IPS-NIHi11 (cell line): Measurements from ENCODE around the gene CEPT1.
A peak's percentile ranks its signal among the peaks of the same experiment; 100 is the strongest.
"Not testable (repeated sequence)": the region's sequence is repeated elsewhere in the genome, so short reads cannot be mapped to it uniquely, and the experiment has no call there.

Experiments used
- DNase-seq: peaks from one replicate; pipeline ENCODE4 v3.0.0; 2012; ENCODE audit warnings: mixed read lengths, low spot score

CEPT1 gene

DNA sequence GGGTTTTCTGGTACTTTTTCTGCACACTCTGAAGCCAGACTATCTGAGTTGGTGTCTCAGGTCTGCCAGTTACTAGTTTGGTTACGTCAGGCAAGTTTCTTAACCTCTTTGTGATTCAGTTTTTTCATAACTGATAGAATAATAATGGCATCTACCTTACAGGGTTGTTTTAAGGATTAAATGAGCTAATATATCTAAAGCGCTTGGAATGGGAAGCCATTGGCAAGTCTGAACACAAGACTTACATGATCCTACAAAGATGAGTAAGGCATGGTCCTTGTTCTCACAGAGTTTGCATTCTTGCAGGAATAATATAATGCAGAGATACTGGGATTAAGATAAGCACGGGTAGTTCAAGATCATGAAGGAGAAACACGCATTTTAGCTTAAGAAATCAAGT is 69.6 kb downstream of the CEPT1 start:
- no peak for DNase-seq

GRCh38 chr1:111211921-111212320 is 71.9 kb downstream of the CEPT1 start:
- no peak for DNase-seq

GRCh38 chr1:111212634-111213335 is 72.8 kb downstream of the CEPT1 start:
- no peak for DNase-seq

GRCh38 chr1:111213412-111213811 is 73.4 kb downstream of the CEPT1 start:
- DNase-seq, result no peak

DNA sequence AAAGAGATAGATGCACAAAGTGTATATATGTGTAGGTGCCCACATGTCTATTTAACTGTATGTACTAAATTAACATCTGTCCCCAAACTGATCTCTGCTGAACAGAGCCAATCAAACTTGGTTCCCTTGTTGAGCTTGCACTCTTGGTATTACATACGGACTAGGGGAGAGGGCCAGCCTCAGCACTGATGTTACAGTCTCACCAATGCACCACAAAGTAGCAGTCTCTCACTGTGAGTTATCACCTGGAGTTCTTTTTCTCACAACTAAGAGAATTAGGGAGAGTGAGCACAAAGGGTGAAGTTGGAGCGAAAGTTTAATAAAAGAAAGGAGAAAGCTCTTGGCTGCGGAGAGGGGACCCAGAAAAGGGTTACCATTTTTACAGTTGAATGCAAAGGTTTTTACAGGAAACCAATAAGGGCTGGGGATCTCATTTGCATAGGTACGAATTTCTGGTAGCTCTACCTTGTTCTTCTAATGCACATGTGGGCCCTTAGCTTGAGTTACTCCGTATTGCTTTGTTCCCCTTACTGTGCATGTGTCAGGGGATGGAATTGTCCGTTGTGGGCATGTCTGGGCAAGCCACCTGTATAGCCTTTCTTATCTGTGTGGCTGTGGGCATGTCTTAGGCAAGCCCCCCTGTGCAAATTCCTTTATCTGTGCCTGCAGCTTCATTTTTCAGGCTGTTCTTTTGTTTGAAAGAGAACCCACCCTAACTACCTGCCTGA is 74.2 kb downstream of the CEPT1 start:
- DNase-seq, result no peak

- DNase-seq, result no peak
Observed at GRCh38 chr1:111214884-111215283, 74.9 kb downstream of the CEPT1 start.

- not testable (repeated sequence) for DNase-seq
Observed at GRCh38 chr1:111215285-111215684, 75.3 kb downstream of the CEPT1 start.

DNA sequence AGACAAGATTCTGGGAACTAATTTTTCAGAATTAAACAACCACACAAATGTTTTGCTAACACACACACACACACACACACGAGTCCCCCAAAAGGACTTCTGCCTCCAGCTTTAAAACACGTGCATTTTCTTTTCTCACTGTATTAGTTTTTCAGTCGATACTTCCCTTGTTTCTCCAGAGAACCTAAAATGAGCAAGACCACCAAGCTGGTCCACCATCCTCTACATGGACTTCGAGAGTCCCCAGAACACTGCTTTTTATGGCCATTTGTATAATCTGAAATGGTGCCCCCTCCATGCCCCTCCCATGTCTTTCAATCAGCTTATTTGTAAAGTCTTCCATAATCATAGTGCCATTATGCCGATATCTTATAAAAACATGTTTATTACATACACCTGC is 76.7 kb downstream of the CEPT1 start:
- DNase-seq, result no peak

DNA sequence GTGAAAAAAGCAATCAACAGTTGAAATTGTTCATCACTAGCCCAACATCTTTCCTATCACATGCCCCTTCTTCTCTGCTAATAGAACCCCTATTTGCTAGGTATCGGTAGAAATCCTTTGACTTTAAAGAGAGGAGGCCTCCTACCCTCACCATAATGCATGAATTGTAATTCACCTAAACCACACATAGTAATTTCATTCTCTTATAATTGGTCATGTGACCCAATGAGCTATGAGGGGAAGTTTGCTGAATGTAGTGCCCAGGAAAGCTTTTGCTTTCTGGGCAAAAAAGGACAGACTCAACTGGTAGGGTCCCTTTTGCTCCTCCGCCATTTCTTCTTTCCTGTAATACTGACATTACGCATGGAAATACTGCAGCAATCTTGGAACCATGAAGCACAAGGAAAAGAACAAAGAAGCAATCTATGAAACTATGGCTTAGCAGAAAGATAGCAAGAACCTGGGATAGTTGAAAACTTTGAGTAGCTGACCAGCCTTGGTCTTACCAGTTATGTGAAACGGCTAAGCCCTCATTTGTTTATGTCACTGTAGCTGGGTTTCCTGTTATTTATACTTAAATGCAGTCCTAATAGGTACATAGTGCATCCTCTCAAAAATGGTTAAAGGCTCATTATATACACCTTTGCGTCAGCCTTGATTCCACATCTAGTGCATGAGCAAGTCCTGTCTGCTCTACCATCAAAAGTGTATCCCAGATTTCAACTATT is 77.3 kb downstream of the CEPT1 start:
- no peak for DNase-seq

- DNase-seq, result no peak
Observed at GRCh38 chr1:111218701-111219556, 78.9 kb downstream of the CEPT1 start.

- DNase-seq, result no peak
Observed at GRCh38 chr1:111219557-111220286, 79.7 kb downstream of the CEPT1 start.

GRCh38 chr1:111220302-111220890 is 80.4 kb downstream of the CEPT1 start:
- no peak for DNase-seq

- DNase-seq, result no peak
Observed at GRCh38 chr1:111221276-111221632, 81.2 kb downstream of the CEPT1 start.

GRCh38 chr1:111221633-111222291 is 81.7 kb downstream of the CEPT1 start:
- DNase-seq, result no peak

DNA sequence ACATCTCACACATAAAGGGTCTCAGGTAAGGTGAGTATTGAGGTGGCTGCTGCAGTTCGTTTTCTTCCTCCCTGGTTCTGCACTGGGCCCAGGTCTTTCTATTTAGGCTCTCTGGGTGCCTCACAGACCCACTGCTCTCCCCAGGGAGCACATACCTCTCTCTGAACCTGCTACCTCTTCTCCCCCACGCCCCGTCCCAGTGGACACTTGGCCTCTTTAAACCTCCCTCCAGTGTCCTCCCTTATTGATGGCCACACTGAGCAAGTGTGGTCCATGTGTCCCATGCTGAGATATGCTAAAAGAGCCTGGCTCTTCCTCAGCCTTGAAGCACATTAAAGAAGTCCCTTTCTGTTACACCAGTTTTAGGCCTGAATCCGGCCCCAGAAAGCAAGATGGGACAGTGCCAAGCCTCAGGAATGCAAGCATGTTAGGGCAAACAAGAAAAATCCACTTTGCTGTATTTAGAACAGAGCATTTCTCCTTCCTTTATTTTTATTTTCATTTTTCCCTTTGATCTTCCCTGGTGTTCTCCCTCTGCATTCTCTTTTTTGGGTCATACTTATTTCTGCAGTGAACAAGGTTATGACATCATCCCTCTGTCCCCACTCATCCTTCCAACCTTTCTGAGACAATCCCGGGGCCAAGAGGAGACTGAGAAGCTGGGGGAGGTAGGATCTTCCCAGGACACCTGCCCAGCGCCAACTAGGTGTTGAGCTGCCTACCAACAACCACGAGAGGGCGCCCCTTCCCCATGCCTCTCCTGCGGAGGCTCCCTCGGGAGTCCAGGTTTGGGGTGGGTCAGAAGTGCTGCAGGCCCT is 82.5 kb downstream of the CEPT1 start:
- peak; percentile 91 for DNase-seq

DNA sequence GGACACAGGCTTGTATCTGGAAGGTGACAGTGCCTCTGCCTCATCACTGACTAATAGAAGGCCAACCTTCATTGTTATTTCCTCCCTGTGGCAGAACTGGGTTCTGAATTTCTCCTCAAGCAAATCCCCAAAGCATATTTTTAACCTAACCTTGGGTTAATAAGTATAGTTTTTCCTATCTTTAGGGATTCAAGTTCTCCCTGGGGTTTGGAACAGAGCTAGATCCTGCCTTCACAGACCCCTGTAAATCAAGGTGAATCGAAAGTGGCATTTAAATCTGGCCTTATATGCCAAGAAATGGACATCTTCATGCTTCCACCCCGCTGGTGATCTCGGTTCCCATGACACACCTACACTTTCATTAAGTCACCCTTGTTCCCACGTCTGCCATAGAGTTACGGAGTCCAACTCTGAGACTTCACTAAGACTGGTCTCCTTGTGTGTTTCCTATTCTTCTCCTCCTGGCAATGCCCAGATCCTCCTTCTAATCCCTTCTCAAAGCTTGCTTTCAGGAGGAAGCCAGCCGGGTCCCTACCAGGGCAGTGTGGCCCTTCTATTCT is 83.2 kb downstream of the CEPT1 start:
- DNase-seq, result no peak

GRCh38 chr1:111225091-111225490 is 85.1 kb downstream of the CEPT1 start:
- no peak for DNase-seq

DNA sequence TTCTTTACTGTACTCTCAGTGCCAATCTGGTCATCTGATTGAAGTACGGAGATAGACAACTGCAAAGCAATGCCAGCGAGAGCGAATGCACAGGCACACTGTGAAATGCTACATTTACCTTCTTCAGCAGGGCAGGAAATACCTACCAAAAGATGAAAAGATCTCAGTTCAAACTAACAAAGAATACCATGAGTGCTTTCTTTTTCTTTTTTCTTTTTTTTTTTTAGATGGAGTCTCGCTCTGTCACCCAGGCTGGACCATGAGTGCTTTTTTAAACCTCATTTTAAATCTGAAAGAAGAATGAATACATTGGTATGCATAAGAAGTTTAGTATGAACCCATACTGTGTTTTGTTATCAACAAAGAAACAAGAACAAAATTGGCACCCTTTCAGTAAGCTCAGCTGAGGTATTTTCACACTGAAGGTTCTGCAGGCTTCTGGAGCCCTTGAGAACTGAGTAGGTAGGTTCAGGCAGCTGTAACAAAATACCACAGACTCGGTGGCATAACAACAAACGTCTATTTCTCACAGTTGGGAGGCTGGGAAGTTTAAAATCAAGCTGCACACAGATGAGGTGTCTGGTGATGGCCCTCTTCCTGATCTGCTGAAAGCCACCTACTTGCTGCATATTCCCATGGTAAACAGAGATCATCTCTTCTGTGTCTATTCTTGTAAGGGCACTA is 85.8 kb downstream of the CEPT1 start:
- DNase-seq, result no peak

DNA sequence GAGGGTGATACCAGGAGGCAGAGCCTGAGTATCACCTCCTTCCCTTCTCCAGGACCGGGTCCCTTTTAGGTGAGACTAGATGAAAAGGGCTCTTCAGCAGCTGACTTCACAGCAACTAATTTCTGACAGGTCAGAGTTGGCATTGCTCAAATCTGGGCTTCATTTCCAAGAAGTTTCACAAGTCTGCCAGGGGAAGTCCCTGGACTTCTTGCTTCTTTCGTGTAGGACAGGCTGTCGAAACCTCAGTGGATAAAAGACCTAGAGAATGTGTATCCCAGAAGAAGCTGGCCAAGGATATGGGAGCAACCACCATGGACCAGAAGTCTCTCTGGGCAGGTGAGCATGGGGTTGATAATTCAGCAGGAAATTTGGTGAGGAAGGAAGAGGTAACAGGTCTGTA is 87.4 kb downstream of the CEPT1 start, which contains the start of gene CHI3L2:
Gene CHI3L2, plus strand, starts transcription at position 280 of the 400 bp plus-strand sequence. Its CDS starts 17 bp downstream, at position 297.
- DNase-seq, result no peak
